HG03025 (cell line): ENCODE measurements around the gene C21orf58.
"Not testable (repeated sequence)": the region's sequence is repeated elsewhere in the genome, so short reads cannot be mapped to it uniquely, and the experiment has no call there.

ENCODE experiments used
- ATAC-seq: cut with Tn5 transposase; IDR thresholded peaks from one replicate; pipeline ENCODE4 v1.9.1; 2021; ENCODE audit warnings: mild to moderate bottlenecking, moderate library complexity; ENCODE audit not compliant: unreplicated experiment, low FRiP score

The C21orf58 gene

DNA sequence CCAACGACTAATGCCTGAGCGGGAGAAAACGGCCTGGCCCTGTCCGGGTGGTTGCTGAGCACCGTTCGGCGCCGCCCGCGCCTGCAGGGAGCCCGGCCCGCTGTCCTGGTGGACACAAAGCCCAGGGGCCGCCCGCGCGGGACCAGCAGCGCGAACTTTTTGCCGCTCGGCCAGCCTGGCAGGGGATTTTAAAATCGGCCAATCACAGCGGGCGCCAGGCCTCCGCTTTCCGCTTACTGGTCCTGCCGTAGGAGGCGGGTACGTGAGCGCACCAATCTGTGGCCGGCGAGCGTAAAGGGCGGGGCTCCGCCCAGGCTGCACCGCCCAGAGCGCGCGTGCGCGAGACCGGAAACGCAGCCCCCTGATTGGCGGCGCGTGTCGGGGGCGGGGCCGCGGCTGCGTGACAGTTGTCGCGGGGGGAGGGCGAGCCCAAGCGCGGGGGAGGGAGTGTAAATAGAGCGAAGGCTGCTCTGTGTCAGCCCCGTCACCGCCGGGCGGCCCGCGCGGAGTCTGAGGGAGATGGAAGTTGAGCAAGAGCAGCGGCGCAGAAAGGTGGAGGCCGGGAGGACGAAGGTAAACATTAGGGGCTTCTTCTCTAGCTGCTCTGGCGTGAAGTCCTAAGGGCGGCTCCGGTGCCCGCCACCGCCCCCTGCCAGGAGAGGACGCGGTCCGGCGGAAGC is at the start of gene C21orf58, which contains the start of gene PCNT:
C21orf58 (minus strand) TSS at position 161 of the 680 bp plus-strand sequence. CDS start 1,132 bp downstream, outside the sequence.
PCNT (plus strand) TSS at position 447 of the 680 bp plus-strand sequence; CDS start at position 520, 73 bp downstream.
- peak; percentile 85 for ATAC-seq

GRCh38 chr21:46372947-46373346 is 49.3 kb upstream of the C21orf58 start:
- ATAC-seq, result not testable (repeated sequence)

DNA sequence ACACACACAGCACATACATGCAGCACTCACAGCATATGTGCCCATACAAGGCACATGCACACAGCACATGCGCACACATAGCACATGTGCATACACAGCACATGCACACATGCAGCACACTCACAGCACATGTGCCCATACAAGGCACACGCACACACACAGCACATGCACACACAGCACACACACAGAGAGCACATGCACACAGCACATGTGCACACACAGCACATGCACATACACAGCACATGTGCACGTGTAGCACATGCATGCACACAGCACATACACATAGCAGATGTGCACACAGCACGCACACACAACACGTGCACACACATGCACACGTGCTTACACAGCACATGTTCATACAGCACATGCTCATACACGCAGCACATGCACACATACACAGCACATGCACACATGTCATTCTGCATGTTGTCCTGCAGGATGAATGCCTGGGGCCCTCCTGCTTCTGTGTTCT is 48.4 kb upstream of the C21orf58 start:
- ATAC-seq, result no peak

- ATAC-seq, result no peak
Observed at GRCh38 chr21:46371204-46372013, 47.7 kb upstream of the C21orf58 start.

DNA sequence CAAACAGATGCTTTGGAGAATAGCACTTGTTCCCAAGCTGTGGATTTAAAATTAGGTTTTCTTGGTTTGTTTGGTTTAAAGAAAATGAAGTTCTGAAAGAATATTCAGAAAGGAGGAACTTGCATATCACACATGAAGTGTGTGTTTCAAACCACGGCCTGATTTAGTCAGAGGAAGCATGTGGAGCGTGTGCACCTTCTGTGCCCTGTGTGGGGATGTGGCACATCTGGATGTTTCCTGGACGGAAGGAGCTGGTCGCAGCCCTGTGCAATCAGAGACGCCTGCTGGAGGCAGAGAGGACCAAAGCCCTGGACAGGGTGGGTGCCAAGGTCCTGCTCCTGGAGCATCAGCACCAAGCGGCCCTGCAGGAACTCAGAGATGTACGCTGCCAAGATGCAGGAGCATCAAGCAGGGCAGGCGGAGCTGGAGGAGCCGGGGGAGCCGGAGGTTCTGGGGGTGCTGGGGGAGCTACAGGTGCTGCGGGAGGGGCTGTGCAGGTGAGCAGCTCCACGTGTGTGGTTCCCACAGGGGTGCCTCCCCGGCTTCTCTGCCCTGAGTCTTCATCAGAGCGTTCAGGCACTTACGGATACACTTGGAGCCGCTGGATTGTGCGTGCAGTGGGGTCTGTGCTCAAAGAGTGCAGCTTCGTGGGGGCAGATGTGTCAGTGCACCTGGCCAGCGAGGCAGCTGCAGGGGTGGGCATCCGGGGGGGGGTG is 46.0 kb upstream of the C21orf58 start:
- ATAC-seq, result no peak

- ATAC-seq, result peak; percentile 45
Observed at GRCh38 chr21:46368533-46369285, 45.0 kb upstream of the C21orf58 start.

DNA sequence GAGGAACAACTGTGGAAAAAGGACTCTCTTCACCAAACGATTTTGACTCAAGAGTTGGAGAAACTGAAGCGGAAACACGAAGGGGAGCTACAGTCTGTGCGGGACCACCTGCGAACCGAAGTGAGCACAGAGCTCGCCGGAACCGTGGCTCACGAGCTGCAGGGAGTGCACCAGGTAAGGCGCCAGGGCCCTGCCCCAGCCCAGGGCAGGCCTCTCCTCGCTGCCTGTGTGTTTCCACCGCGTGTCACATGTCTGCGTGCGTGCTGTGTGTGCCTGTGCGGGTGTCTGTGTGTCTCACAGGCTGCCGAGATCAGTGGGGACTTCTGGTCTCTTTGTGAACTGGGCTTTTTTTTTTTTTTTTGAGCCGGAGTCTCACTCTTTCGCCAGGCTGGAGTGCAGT is 43.3 kb upstream of the C21orf58 start:
- no peak for ATAC-seq

- ATAC-seq, result no peak
Observed at GRCh38 chr21:46366561-46366960, 42.9 kb upstream of the C21orf58 start.

DNA sequence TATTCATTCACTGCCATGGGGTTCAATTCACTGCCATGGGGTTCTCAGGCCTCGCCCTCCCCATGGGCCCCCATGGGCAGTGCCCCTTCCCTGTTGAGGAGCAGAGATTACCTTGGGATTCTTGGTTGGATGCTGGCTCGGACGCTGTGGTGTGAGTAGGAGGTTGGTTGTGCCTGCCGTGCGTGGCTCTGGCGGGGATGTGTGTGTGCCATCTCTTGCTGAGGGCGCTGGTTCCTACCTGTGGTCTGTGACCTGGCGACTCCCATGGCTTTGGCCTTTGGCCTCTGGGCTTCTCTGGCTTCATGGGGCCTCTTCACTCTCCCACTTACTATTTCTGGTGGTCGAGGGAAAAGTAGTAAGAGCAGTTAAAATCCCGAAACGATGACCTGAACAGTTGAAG is 42.4 kb upstream of the C21orf58 start:
- no peak for ATAC-seq

- no peak for ATAC-seq
Observed at GRCh38 chr21:46363698-46364097, 40.0 kb upstream of the C21orf58 start.

DNA sequence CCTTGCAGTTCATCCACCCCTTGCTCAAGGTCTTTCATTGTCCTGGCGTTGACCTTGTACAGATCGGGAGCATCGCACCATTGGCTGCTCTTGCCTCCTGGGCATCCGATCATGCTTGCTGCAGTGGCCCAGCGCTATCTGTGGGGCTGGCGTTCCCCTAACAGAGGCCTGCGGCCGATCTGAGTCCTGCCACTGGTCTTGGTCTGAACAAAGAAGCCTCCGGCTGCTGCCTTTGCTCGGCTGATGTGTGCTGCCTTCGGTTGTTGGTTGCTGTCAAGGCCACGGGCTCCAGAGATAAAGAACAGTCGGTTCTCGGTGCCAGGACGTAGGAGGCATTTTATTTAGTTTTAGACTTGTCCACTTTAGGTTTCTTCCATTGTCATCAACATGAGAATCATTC is 39.3 kb upstream of the C21orf58 start:
- no peak for ATAC-seq

GRCh38 chr21:46361935-46362334 is 38.3 kb upstream of the C21orf58 start:
- no peak for ATAC-seq

GRCh38 chr21:46361176-46361575 is 37.5 kb upstream of the C21orf58 start:
- no peak for ATAC-seq

DNA sequence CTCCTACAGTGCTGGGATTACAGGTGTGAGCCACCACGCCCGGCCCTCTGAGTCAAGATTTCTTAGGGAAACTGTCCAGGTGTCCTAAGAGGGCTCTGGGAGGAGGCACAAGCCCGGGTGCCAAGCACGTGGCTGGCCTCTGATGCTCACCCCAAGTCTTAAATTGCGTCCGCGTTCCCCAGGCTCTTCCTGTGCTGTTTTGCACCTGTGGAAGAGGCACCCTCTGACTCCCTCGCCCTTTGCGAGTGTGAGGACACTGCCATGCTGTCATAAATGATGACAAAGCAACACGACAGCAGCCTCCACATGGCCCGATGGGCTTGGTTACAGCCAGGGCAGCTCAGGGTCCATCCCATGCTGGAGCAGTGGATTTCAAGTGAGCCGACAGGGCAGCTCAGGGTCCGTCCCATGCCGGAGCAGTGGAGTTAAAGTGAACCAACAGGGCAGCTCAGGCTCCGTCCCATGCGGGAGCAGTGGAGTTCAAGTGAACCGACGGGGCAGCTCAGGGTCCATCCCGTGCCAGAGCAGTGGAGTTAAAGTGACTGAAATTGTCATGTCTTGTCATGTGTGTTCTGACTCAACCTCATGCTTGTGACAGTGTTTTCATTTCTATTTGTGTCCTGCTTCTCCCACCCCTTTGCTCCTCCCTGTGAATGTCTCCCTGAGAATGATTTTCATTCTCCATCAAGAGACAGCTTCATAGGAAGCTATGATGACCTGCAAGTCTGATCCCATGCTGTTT is 34.2 kb upstream of the C21orf58 start:
- no peak for ATAC-seq

DNA sequence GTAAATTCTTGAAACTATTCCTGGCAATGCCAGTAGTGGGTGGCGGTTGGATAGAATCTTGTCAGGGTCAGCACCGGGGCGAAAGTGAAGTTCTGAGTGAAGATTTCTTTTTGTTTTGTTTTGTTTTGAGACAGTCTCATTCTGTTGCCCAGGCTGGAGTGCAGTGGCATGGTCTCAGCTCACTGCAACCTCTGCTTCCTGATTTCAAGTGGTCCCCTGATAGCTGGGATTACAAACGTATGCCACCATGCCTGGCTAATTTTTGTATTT is 33.6 kb upstream of the C21orf58 start:
- ATAC-seq, result no peak

GRCh38 chr21:46356494-46357334 is 33.0 kb upstream of the C21orf58 start:
- ATAC-seq, result no peak

DNA sequence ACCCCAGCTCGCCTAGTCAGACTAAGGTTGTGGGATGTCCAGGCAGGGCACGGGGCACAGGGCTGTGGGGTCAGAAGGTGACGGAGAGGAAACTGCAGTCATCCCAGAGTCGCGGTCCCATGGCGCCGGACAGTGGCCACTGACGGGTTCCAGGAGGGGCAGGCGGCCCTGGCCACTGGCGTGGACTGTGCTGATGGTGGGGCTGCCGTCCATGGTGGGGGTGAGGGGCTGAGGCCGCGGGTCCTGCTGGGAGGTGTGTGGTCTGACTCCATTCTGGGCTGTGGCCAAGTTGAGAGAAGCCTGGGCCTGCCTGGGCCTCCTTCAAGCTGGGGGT is 32.3 kb upstream of the C21orf58 start:
- no peak for ATAC-seq

DNA sequence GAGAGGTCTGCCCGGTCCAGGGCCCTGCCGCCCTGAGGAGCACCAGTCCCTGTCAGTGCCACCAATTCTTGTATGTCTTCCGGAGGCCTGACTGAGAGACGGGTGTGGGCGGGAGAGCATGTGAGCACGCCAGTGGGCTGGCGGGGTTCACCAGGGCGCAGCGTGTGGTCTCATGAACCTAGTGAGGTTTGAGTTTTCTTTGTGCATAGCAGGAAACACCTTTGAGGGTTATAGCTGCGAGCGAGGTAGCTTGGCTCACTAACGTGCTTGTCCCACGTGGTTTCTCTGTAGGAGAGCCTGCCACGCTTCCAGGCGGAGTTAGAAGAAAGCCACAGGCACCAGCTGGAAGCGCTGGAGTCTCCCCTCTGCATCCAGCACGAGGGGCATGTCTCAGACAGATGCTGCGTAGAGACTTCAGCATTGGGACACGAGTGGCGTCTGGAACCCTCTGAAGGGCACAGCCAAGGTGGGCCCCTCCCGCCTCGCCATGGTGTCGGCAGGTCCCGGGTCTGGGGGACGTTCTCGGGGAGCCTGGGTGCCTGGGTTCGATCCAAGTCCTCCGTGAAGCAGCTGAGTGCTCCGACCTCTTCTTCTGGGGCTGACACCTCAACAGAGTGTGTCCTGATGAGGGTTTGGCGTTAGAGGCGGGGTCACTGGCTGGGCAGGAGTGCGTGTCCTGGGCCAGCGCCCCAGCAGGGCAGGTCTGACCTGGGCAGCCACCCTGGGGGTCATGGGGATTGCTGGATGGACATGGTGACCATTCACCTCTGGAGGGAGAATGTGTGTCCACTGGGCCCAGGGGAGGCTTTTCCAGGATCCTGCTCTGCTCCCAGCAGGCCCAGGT is 31.7 kb upstream of the C21orf58 start:
- no peak for ATAC-seq
